ENCODE measurements around the gene AJAP1. TPM values are rescaled to one million over a fixed set of nuclear protein-coding genes. Genes with fewer than 3 reads are reported as not detected.

Gene AJAP1
- total and polyA plus RNA-seq, 2 of the 13 experiments (the other 11 are each of a cell fraction or from before 2014, with no cell fraction given), result not detected

- DNase-seq (ENCODE audit: low spot score) (no peak), ATAC-seq (no peak), FAIRE-seq (no peak)
- Histone ChIP-seq H3K27me3 (ENCODE audit: control insufficient read depth in 1 of 2, insufficient read depth in 2 of 2, low read length in 2 of 2) (0 out of 5 replicates have a peak, but pooled peaks cover 0 to 3% of the 10 kb centered on the region in 2 experiments), H3K4me3 (replicated peaks in 1 of 3; ENCODE audit: insufficient read depth in 1 of 3, low read depth in 2 of 3, low read length in 3 of 3) (no peak overlapping the region), H3K79me2 (ENCODE audit: insufficient read depth, low read length) (no peaks in the 10 kb centered on the region), H2AFZ (ENCODE audit: low read length) (no peak overlapping the region), H3K4me2 (ENCODE audit: low read depth, low read length) (no peak overlapping the region), H4K20me1 (ENCODE audit: insufficient read depth, low read length) (no peaks in the 10 kb centered on the region), H3K9me3 (ENCODE audit: low read length) (peaks cover 9% of the 10 kb centered on the region; the same call in 1 of the 2 replicates), H3K4me1 (ENCODE audit: insufficient read depth, low read length) (no peaks in the 10 kb centered on the region), H3K36me3 (replicated peaks in 1 of 2; ENCODE audit: control insufficient read depth in 1 of 2, insufficient read depth in 2 of 2, low read length in 2 of 2) (no peaks in the 10 kb centered on the region), H3K9ac (ENCODE audit: insufficient read depth, low read depth, low read length) (no peak overlapping the region), H3K27ac (ENCODE audit: extremely low read length, insufficient read depth, low read length) (no peak overlapping the region)
- ChIA-PET POLR2A (no interaction called here), CTCF (ENCODE audit: low intra/inter-chr PET ratio, low total read pairs) (no interaction called here)
- intact Hi-C loops (cut with micrococcal nuclease; ENCODE audit: unreplicated experiment) (no loop called here), in situ Hi-C loops (cut with HindIII; ENCODE audit: extremely low pct_ligation_motif_present, low pct_unique_long_range_greater_than_20kb) (no loop called here)
- peak; percentile 88 for TF ChIP-seq MNT (IDR thresholded peaks at IDR 0.05)
- no peak for TF ChIP-seq PPARG (CRISPR knock-in tag; conservative IDR thresholded peaks at IDR 0.05)
- no peak for TF ChIP-seq PRPF4 (IDR thresholded peaks at IDR 0.05; ENCODE audit: low read depth, low read length, poor library complexity, severe bottlenecking)
- TF ChIP-seq NONO (IDR thresholded peaks at IDR 0.05), result peak; percentile 93; the same call in 1 of the 2 replicates
- TF ChIP-seq NONO (CRISPR knock-in tag; conservative IDR thresholded peaks at IDR 0.05), result no peak
- TF ChIP-seq ZNF282 (IDR thresholded peaks at IDR 0.05; ENCODE audit: partially characterized antibody), result peak; percentile 38
- 0 out of 2 replicates have a peak, but pooled peaks have one; percentile 32 for TF ChIP-seq FOXP1 (IDR thresholded peaks at IDR 0.05)
- TF ChIP-seq FOXP1 (CRISPR knock-in tag; IDR thresholded peaks at IDR 0.05), result no peak
- TF ChIP-seq TRIM22 (IDR thresholded peaks at IDR 0.05), result 0 out of 2 replicates have a peak, but pooled peaks have one; percentile 74
- no peak for TF ChIP-seq ZNF775 (CRISPR knock-in tag; IDR thresholded peaks at IDR 0.05; ENCODE audit: borderline replicate concordance)
- TF ChIP-seq SPEN (CRISPR knock-in tag; IDR thresholded peaks at IDR 0.05; ENCODE audit: low read depth), result no peak
- no TSS peak for BruUV-seq (replicated peaks)
- 9% methylated on average over 5 of the region's 5 CpGs for WGBS (ENCODE audit: low lambda C conversion rate)
Observed at GRCh38 chr1:4760088-4760487, 105.7 kb downstream of the AJAP1 start.
